GM19025 (cell line): ENCODE measurements around the gene CXXC5.
A peak's percentile ranks its signal among the peaks of the same experiment; 100 is the strongest.

Experiments used
- ATAC-seq: cut with Tn5 transposase; IDR thresholded peaks from one replicate; pipeline ENCODE4 v1.9.1; 2021; ENCODE audit warnings: mild to moderate bottlenecking, low read depth, moderate library complexity; ENCODE audit not compliant: unreplicated experiment

Gene CXXC5

GRCh38 chr5:139650689-139651042 lies 2.5 kb downstream of the CXXC5 start:
- no peak for ATAC-seq

- no peak for ATAC-seq
Measured at GRCh38 chr5:139651043-139651834, 3.1 kb downstream of the CXXC5 start.

- peak; percentile 37 for ATAC-seq
Measured at GRCh38 chr5:139651853-139652787, 4.0 kb downstream of the CXXC5 start.

- peak; percentile 26 for ATAC-seq
Measured at GRCh38 chr5:139652788-139653241, 4.7 kb downstream of the CXXC5 start.

- no peak for ATAC-seq
Measured at GRCh38 chr5:139653616-139654015, 5.5 kb downstream of the CXXC5 start.

- no peak for ATAC-seq
Measured at GRCh38 chr5:139654464-139654863, 6.3 kb downstream of the CXXC5 start.

GRCh38 chr5:139654871-139655491 lies 6.8 kb downstream of the CXXC5 start:
- ATAC-seq: no peak

GRCh38 chr5:139655727-139656271 lies 7.7 kb downstream of the CXXC5 start:
- ATAC-seq: no peak

GRCh38 chr5:139657363-139658321 lies 9.5 kb downstream of the CXXC5 start:
- ATAC-seq: no peak

- ATAC-seq: no peak
Measured at GRCh38 chr5:139658501-139658927, 10.4 kb downstream of the CXXC5 start.

GRCh38 chr5:139658928-139659667 lies 10.9 kb downstream of the CXXC5 start:
- no peak for ATAC-seq

GRCh38 chr5:139659695-139660101 lies 11.5 kb downstream of the CXXC5 start:
- ATAC-seq: no peak

- no peak for ATAC-seq
Measured at GRCh38 chr5:139660105-139660922, 12.2 kb downstream of the CXXC5 start.

GRCh38 chr5:139660923-139661814 lies 13.0 kb downstream of the CXXC5 start:
- peak; percentile 22 for ATAC-seq

- ATAC-seq: no peak
Measured at GRCh38 chr5:139662617-139663016, 14.5 kb downstream of the CXXC5 start.

GRCh38 chr5:139663207-139664085 lies 15.3 kb downstream of the CXXC5 start:
- no peak for ATAC-seq
